Mucosa of descending colon (tissue), 3 donors: ENCODE results near the gene MGAT5. TPM values are rescaled to one million over a fixed set of nuclear protein-coding genes. Genes with fewer than 3 reads are reported as not detected.
A peak's percentile ranks its signal among the peaks of the same experiment; 100 is the strongest.

Source experiments
- ATAC-seq: fragments of 200-7000 bp; cut with Tn5 transposase; one replicate; pipeline ENCODE4 v1.9.1; 2020; ENCODE audit warnings: mild to moderate bottlenecking, moderate library complexity
- DNase-seq, 3 donors: peaks; one replicate each; pipeline ENCODE4 v3.0.0-alpha.2; 2020
- H3K36me3 ChIP-seq: fragments of 200-600 bp; one replicate; pipeline ENCODE4 v1.8.0; 2021; ENCODE audit warnings: low read depth, mild to moderate bottlenecking
- H3K4me1 ChIP-seq: fragments of 200-600 bp; one replicate; pipeline ENCODE4 v1.8.0; 2021; ENCODE audit warnings: low read depth, mild to moderate bottlenecking
- H3K4me3 ChIP-seq: fragments of 200-600 bp; one replicate; pipeline ENCODE4 v1.8.0; 2021; ENCODE audit warnings: mild to moderate bottlenecking
- H3K9me3 ChIP-seq: fragments of 200-600 bp; one replicate; pipeline ENCODE4 v1.8.0; 2021; ENCODE audit warnings: mild to moderate bottlenecking
- CTCF ChIP-seq: fragments of 200-600 bp; IDR thresholded peaks from one replicate; pipeline ENCODE4 v1.8.0; 2022; ENCODE audit warnings: antibody characterized with exemption, mild to moderate bottlenecking
- intact Hi-C, 2 donors: fragments of 100-400 bp; cut with DNase I in 1 of 2; cut with micrococcal nuclease in 1 of 2; formaldehyde crosslinking; loops; one replicate each; pipeline versions ENCODE4 v1.11.0 to v1.11.1; 2022; cut with DNase I, micrococcal nuclease
- total RNA-seq, 3 donors: library from RNA; stranded (reverse); fragmentation: NEBNext Ultra II Directional in 2 of 3; extraction: Animal tissue kit (Norgen Biotek cat#: 25700) in 2 of 3; gene quantifications; one replicate each; pipeline versions ENCODE4 v1.2.1 to v1.2.4, GENCODE V29; 2021 to 2023
- donor health status: DM: no; HTN: no; CAD: no; lungs with moderate emphysema.
- donor health status: DM: no; HTN: no; CAD: no.
- donor health status: DM: no; HTN: yes; CAD: no.

Gene MGAT5
- total RNA-seq, 3 donors from 2014 or later: 56.5 to 75.5 (median 69.7) TPM

DNA sequence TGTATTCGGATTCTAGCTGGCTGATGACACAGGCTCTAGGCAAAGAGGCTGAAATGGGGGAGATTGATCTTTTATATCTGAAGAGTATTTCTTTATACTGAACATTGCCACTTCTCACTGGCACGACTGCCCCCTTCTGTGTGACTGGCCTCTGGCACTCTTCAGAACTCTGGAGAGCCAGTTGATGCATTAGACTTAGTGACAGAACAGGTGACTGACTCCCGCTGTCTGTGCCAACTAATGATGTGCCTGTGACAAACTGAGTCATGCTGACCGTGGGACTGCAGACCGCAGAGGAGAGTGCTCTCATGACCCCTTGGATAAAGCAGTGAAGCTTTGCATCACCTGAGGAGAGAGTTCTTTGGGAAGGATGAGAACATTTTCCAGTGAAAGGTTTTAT lies 14.4 kb downstream of the MGAT5 start:
- DNase-seq (no peak), ATAC-seq (peak; percentile 12)
- no peaks in the 10 kb centered on the region for H3K9me3 ChIP-seq
- no peaks in the 10 kb centered on the region for H3K4me1 ChIP-seq
- intact Hi-C loops: no loop called here
- no peak for TF ChIP-seq CTCF
- no peaks in the 10 kb centered on the region for H3K36me3 ChIP-seq
- no peak overlapping the region for H3K4me3 ChIP-seq

GRCh38 chr2:134269230-134269629 lies 15.4 kb downstream of the MGAT5 start:
- no peak overlapping the region for H3K4me3 ChIP-seq
- H3K36me3 ChIP-seq: no peaks in the 10 kb centered on the region
- no peak for TF ChIP-seq CTCF
- H3K4me1 ChIP-seq: no peaks in the 10 kb centered on the region
- no peak for ATAC-seq
- DNase-seq: no peak
- H3K9me3 ChIP-seq: no peaks in the 10 kb centered on the region
- intact Hi-C loops: no loop called here

- TF ChIP-seq CTCF: no peak
- intact Hi-C loops: no loop called here
- no peak for DNase-seq
Measured at GRCh38 chr2:134269972-134270735, 16.3 kb downstream of the MGAT5 start.

DNA sequence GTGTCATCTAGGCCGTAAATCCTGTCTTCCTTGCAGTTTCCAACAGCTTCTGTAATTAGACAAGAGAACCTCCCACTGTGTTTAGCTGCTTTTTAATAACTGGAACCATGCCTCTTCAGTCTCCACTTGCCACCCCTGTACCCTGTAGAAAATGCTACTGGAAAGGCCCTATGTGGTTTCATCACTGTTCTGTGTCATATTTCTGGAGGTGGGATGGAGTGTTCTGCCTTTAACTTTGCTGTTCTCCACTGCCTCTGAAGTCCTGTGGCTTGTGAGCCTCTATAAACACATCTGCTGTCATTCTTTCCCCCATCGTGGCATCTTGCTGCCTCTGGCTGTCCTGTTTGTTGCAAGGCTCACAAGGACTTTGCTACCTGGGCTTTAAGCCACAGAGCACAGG lies 17.9 kb downstream of the MGAT5 start:
- H3K36me3 ChIP-seq: no peaks in the 10 kb centered on the region
- no peak for ATAC-seq
- TF ChIP-seq CTCF: no peak
- DNase-seq: no peak
- no peak overlapping the region for H3K4me3 ChIP-seq
- intact Hi-C loops: no loop called here
- no peaks in the 10 kb centered on the region for H3K9me3 ChIP-seq
- no peaks in the 10 kb centered on the region for H3K4me1 ChIP-seq

More at GRCh38 chr2:134269972-134270735, 16.3 kb downstream of the MGAT5 start:
- ATAC-seq: no peak
- H3K4me3 ChIP-seq: no peak overlapping the region
- no peaks in the 10 kb centered on the region for H3K9me3 ChIP-seq
- H3K36me3 ChIP-seq: no peaks in the 10 kb centered on the region
- H3K4me1 ChIP-seq: no peaks in the 10 kb centered on the region

DNA sequence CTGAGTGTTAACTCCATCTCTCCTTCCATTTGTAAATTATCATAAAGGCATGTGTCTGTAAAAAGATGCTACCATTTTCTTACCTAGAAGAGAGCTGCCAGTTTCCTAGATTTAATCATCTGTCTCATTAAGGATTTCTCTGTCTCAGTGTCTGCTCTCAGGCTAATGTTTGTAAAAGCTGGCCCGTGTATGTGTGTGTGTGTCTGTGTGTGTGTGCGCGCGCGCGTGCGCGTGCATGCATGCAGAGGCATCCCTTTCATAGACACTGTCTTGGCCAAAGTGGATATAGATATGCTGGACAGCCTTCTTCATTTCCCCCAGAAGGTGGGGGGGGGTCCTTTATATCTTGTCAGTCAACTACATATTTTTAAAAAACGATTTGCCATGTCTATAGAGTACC lies 18.9 kb downstream of the MGAT5 start:
- intact Hi-C loops: no loop called here

More for the DNA sequence above, 18.9 kb downstream of the MGAT5 start:
- no peak for TF ChIP-seq CTCF
- no peaks in the 10 kb centered on the region for H3K4me1 ChIP-seq
- H3K36me3 ChIP-seq: no peaks in the 10 kb centered on the region
- DNase-seq (no peak), ATAC-seq (no peak)
- no peak overlapping the region for H3K4me3 ChIP-seq
- no peaks in the 10 kb centered on the region for H3K9me3 ChIP-seq
